ENCODE data around the gene LRRC8C. TPM values are rescaled to one million over a fixed set of nuclear protein-coding genes. Genes with fewer than 3 reads are reported as not detected.

Gene LRRC8C
- total and polyA plus RNA-seq, 2 experiments from 2014 or later = 0.70 to 1.5 TPM

- H3K4me1 ChIP-seq (ENCODE audit: insufficient read depth) = no peaks in the 10 kb centered on the region
- H3K36me3 ChIP-seq (replicated peaks; ENCODE audit: insufficient read depth, low read depth) = no peaks in the 10 kb centered on the region
- H3K4me2 ChIP-seq = no peak overlapping the region
- DNase-seq (ENCODE audit: low spot score) = no peak
- no peaks in the 10 kb centered on the region for H3K79me2 ChIP-seq
- no peaks in the 10 kb centered on the region for H3K9me3 ChIP-seq (ENCODE audit: low read depth)
- whole genome bisulfite sequencing (ENCODE audit: low lambda C conversion rate, missing lambda C conversion rate) = 86% methylated on average over 4 of the region's 4 CpGs
- no peaks in the 10 kb centered on the region for H4K20me1 ChIP-seq (ENCODE audit: insufficient read depth, poor library complexity, severe bottlenecking)
- no peak for TF ChIP-seq CTCF (IDR thresholded peaks at IDR 0.05; ENCODE audit: poor library complexity)
- no peak for TF ChIP-seq EZH2 (IDR thresholded peaks at IDR 0.05; ENCODE audit: borderline replicate concordance)
- no peak for TF ChIP-seq EZH2phosphoT487 (IDR thresholded peaks at IDR 0.05; ENCODE audit: low read depth, severe bottlenecking, unreplicated experiment)
- H3K4me3 ChIP-seq = no peak overlapping the region
- H3K9me2 ChIP-seq (replicated peaks; ENCODE audit: insufficient read depth) = no peaks in the 10 kb centered on the region
- no peak overlapping the region for H3K27ac ChIP-seq
- no peaks in the 10 kb centered on the region for H3K27me3 ChIP-seq
- H2AFZ ChIP-seq = no peak overlapping the region
Measured at GRCh38 chr1:89728381-89728780, 95.5 kb downstream of the LRRC8C start.

- TF ChIP-seq EZH2 (IDR thresholded peaks at IDR 0.05; ENCODE audit: borderline replicate concordance) (no peak), EZH2phosphoT487 (IDR thresholded peaks at IDR 0.05; ENCODE audit: low read depth, severe bottlenecking, unreplicated experiment) (no peak), CTCF (IDR thresholded peaks at IDR 0.05; ENCODE audit: poor library complexity) (no peak)
- Histone ChIP-seq H3K4me1 (ENCODE audit: insufficient read depth) (no peaks in the 10 kb centered on the region), H3K4me3 (no peak overlapping the region), H3K9me2 (replicated peaks; ENCODE audit: insufficient read depth) (no peaks in the 10 kb centered on the region), H4K20me1 (ENCODE audit: insufficient read depth, poor library complexity, severe bottlenecking) (no peaks in the 10 kb centered on the region), H3K27ac (no peak overlapping the region), H3K9me3 (ENCODE audit: low read depth) (no peaks in the 10 kb centered on the region), H2AFZ (no peak overlapping the region), H3K36me3 (replicated peaks; ENCODE audit: insufficient read depth, low read depth) (no peaks in the 10 kb centered on the region), H3K4me2 (no peak overlapping the region), H3K79me2 (no peaks in the 10 kb centered on the region), H3K27me3 (no peaks in the 10 kb centered on the region)
- 75% methylated on average over 1 of the region's 1 CpG for WGBS (ENCODE audit: low lambda C conversion rate, missing lambda C conversion rate)
- no peak for DNase-seq (ENCODE audit: low spot score)
Measured at GRCh38 chr1:89732206-89732605, 99.3 kb downstream of the LRRC8C start.

GRCh38 chr1:89732643-89733222 lies 99.8 kb downstream of the LRRC8C start:
- H3K4me3 ChIP-seq = no peak overlapping the region
- H3K9me3 ChIP-seq (ENCODE audit: low read depth) = no peaks in the 10 kb centered on the region
- H3K79me2 ChIP-seq = no peaks in the 10 kb centered on the region
- DNase-seq (ENCODE audit: low spot score) = no peak
- TF ChIP-seq EZH2phosphoT487 (IDR thresholded peaks at IDR 0.05; ENCODE audit: low read depth, severe bottlenecking, unreplicated experiment) (no peak), EZH2 (IDR thresholded peaks at IDR 0.05; ENCODE audit: borderline replicate concordance) (no peak), CTCF (IDR thresholded peaks at IDR 0.05; ENCODE audit: poor library complexity) (no peak)
- no peaks in the 10 kb centered on the region for H3K27me3 ChIP-seq
- no peak overlapping the region for H3K27ac ChIP-seq
- H2AFZ ChIP-seq = no peak overlapping the region
- H3K9me2 ChIP-seq (replicated peaks; ENCODE audit: insufficient read depth) = no peaks in the 10 kb centered on the region
- H3K4me2 ChIP-seq = no peak overlapping the region
- H4K20me1 ChIP-seq (ENCODE audit: insufficient read depth, poor library complexity, severe bottlenecking) = no peaks in the 10 kb centered on the region
- 87% methylated on average over 3 of the region's 3 CpGs for WGBS (ENCODE audit: low lambda C conversion rate, missing lambda C conversion rate)
- H3K4me1 ChIP-seq (ENCODE audit: insufficient read depth) = no peaks in the 10 kb centered on the region
- H3K36me3 ChIP-seq (replicated peaks; ENCODE audit: insufficient read depth, low read depth) = no peaks in the 10 kb centered on the region

All from hepatocyte (in vitro differentiated cells).